HG02588 (cell line): ENCODE results near the gene CCDC186.
"Not testable (repeated sequence)": the region's sequence is repeated elsewhere in the genome, so short reads cannot be mapped to it uniquely, and the experiment has no call there.

Experiments used
- ATAC-seq: cut with Tn5 transposase; IDR thresholded peaks from one replicate; pipeline ENCODE4 v1.9.1; 2021; ENCODE audit warnings: mild to moderate bottlenecking, moderate library complexity; ENCODE audit not compliant: unreplicated experiment

The CCDC186 gene

DNA sequence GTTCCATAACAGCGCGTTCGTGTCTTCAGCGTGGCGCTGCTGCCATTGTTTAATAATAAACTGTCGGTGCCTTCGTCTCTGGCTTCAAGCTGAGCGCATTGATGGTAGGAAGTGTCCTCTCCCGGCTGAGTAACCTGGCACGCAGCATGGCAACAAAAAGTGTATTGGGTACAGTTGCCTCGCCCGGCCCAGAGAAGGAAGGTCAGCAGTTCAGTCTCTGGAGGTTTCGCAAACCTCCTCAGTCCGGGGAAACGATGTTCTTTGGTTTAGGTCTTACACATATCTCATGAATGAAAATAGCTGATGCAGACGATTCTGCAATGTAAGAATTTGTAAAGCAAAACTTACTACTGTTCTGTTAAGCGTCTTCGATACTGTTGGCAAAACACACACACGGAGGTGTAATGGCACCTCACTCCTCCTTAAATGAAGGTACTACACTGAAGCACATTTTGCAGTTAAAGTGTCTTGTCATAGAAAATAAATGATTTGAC is 739 bp upstream of the CCDC186 start:
- peak; percentile 10 for ATAC-seq

DNA sequence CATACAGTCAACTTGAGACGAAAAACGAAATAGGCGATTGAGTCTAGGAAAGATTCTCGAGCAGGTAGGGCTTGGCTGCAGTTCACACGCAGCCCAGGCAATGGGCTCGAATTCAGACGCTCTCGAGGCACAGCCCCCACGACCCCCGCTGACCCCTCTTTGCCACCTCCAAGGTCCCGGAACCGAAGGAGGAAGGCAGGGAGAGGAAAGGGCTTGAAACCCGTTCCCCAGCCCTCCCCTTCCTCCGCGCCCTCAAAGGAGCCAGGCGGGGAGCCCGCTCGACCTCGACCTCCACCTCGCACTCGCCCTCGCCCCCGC is 441 bp downstream of the CCDC186 start:
- no peak for ATAC-seq

DNA sequence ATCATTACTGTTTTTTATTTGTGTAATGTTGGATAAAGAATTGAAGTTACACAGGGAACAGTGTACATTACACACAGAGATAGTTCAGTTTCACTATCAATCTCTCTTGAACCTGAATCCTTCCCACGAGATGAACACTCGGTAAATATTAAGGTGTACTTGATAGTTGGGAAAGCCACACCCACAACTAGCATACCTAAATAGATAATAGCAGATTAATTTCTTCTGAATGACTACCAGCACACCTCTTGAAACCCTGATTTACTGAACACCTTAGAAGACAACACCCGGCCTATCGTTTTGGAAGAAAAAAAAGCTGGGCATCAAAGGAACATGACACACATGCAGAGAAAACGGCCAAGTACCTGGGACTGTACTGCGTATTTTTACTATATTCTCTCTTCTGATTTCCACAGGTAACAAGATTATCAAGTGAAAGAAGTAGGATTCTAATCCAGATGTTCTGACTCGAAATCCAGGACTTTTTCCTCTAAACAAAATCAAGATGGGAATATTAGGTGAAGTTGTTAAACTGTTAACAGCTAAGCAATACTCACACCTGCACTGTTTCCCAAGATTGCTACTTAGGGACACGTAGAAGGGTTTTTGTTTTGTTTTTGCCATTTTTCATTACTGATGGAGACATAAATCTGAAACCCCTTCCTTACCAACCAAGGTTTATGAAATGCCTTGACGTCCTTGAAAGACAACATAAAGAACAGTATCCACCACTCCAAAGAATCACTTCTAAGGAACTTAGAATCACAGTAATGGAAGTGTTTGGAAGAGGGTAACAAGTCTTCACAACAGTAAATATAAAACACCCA is 1.0 kb downstream of the CCDC186 start:
- no peak for ATAC-seq

DNA sequence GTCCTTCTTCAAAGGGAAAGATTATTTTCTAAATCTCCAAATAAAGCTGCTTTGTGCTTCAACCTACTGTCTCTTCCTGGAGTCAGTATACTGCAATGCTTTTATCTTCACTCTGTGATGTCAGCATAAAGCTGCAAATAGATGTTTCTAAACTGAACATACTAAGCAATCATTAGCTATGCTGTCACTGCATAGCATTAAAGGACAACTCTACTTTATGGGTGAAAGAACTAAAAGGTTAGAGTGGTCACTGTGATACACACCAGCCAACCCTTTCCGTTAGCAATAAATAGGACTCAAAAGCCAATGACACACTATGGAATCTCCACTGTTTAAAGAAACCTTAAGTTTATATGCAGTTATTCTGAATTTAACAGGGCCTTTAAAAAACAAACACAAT is 1.8 kb downstream of the CCDC186 start:
- no peak for ATAC-seq

DNA sequence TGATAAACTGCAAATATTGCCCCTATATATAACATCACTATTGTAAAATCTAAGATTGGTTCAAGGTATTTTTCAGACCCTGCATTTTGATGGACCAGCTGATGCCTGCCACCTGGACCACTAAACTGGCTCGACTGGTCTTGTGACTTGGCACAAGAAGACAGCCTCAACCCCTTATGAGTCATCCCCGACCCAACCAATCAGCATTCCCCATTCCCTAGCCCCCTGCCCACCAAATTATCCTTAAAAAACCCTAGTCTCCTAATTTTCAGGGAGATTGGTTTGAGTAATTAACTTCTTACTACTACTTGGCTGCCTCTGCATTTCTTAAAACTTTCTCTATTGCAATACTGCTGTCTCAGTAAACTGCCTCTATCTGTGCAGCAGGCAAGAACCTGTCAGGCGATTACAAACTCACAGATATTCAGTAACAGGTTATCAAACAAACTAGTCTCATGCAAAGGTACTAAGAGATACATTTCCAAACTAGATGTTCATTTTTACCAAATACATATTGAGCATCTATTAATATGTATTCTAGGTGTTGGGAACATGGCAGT is 5.5 kb downstream of the CCDC186 start:
- no peak for ATAC-seq

DNA sequence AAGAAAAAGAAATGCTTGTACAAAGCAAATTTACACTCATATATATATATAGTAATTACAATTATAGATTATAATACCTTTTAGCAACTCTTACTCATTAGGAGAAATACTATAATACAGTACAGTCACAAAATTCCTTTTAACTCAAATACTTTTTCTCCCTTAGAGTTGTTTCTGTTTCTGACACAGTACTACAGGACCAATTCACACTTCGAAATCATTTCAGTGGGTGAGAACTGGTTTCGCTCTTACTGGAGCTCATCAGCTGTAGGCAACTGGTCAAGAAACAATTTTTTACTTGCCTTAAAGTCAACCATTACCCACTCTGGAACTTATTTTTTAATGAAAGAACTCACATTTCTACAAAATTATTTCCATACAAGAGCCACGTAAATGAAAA is 6.0 kb downstream of the CCDC186 start:
- ATAC-seq: no peak

DNA sequence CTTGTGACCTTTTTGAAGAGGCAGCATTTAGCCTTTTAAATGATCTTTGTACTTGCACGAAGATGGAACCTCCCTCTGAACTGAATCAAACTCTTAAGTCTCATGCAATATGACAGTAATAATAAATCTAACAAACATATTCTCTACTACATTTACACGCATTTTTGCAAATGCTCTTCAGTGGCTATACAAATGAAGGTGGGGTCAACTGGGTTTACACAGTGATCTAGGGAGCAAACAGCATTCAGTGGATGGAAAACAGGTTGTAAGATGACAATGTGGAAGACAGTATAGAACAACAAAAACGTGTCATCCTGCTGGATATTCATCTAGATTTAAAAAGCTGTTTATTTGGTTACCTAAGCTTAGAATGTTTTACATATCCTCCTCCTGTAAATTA is 7.5 kb downstream of the CCDC186 start:
- no peak for ATAC-seq

DNA sequence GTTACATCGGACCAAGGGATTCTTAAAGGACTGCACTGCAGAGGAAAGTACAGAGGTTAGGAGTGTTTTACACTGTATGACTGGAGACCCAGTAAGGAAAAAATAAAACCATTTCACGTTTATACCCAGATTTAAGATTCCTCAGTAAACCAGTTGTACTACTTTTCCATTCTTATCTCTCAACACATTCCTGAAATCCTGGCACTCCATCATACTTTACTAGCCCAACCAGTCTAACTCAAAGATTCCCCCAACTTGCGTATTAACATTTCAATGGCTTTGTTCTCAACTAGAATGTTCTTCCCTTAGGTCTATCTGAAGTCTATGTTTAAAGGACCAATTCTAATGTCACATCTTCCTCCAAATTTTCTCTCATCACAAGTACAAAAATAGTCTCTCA is 8.0 kb downstream of the CCDC186 start:
- ATAC-seq: no peak

DNA sequence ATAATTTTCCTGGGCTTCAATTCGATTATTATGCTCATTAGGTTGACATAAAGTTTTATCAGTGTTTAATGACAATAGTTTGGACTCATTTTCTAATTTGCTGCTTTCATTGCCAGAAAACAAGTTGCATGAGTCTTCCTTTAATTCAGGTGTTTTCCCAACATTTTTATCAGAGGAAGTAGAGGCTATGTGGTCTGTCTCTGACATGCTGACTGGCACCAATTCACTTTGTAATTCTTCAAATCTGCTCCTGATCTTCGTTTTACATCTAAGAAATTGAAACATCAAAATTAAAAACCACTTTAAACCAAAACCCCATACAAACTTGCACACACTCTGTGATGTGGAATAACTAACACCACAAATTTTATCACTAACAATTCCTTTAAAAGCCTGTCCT is 10.9 kb downstream of the CCDC186 start:
- ATAC-seq: no peak

DNA sequence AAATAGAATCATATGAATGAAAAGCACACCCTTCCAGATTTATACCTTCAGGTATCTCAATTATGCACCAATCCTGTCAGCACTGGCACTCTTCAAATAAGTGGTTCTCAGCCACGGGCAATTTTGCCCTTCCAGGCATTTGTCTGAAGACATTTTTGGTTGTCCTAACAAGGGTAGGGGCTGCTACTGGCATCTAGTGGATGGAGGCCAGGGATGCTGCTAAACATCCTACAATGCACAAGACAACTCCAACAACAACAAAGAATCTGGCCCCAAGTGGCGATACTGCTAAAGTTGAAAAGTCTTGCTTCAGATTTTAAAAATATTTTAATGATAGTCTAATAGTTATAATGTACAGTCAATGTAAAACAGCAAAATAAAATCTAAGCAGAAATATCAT is 16.1 kb downstream of the CCDC186 start:
- no peak for ATAC-seq

DNA sequence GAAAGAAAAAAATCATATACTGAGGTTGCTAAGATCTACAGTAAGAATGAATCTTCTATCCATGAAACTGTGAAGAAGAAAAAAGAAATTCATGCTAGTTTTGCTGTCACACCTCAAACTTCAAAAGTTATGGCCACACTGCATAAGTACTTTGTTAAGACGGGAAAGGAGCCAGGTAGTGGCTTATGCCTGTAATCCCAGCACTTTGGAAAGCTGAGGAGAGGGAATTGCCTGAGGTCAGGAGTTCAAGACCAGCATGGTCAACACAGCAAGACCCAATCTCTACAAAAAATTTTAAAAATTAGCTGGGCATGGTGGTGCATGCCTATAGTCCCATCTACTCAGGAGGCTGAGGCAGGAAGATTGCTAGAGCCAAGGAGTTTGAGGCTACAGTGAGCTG is 22.1 kb downstream of the CCDC186 start:
- no peak for ATAC-seq

DNA sequence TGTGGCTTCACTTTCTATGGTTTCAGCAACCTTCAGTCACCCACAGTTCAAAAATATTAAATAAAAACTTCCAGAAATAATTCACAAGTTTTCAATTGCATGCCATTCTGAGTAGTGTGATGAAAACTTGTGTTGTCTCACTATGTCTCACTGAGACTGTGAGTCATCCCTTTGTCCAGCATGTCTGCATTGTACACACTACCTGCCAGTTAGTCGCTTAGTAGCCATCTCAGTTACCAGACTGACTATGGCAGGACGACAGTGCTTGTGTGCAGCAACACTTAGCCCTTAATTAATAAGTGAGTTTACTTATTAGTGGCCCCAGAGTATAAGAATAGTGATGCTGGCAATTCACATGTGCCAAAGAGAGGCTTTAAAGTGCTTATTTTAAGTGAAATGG is 22.5 kb downstream of the CCDC186 start:
- ATAC-seq: no peak

DNA sequence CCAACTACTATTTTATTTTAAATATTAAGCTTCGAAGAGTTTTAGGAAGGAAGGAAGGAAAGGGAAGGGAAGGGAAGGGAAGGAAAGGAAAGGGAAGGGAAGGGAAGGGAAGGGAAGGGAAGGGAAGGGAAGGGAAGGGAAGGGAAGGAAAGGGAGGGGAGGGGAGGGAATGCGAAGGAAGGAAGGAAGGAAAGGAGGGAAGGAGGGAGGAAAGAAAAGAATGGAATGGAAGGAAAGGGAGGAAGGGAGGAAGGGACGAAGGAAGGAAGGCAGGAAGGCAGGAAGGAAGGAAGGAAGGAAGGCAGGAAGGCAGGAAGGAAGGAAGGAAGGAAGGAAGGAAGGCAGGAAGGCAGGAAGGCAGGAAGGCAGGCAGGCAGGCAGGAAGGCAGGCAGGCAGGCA is 24.5 kb downstream of the CCDC186 start:
- ATAC-seq: not testable (repeated sequence)

DNA sequence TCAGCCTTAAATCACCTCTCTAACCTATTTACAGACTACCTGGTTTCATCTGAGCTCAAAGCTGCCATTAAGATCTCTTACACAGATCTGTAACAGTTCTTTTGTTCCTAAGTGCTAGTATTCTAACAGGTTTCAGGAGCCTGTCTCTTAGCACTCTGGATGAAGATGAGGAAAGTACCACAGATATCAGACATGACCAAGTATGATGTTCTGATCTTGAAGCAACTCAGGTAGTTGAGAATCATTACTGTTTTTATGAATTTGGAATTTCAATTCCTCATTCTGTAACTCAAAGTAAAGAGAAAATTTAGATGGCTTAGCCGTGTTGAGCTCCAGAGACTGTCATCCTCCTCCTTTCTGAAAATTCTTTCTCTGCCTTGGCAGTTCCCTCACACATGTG is 30.8 kb downstream of the CCDC186 start:
- ATAC-seq: no peak

DNA sequence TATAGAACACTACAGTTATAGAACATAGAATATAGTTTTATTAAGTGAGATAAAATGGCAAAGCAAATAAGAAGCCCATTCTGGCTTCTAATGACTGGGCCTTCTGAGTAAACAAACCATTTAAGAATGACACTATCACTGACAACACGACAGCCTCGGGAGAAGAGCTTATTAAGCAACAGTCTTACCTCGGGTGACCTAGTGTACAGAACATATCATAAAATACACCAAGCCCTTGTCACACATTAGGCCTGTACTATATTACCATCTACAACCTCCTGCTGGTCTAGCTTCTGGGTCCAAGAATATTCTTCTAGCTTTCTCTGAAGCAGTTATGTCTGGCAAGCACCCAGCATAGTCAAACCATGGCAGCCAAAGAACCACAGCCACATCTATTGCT is 32.0 kb downstream of the CCDC186 start:
- ATAC-seq: no peak

DNA sequence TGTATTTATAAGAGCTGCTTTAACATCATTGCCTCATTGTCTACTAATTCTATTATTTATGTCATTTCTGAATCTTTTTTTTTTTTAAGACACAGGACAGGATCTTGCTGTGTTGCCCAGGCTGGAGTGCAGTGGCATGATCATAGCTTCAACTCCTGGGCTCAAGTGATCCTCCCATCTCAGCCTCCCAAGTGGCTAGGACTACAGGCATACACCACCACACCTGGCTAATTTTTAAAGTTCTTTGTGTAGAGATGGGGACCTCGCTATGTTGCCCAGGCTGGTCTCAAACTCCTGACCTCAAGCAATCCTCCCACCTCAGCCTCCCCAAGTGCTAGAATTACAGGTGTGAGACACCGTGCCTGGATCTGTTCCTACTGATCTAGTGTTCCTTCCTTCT is 33.2 kb downstream of the CCDC186 start:
- not testable (repeated sequence) for ATAC-seq

DNA sequence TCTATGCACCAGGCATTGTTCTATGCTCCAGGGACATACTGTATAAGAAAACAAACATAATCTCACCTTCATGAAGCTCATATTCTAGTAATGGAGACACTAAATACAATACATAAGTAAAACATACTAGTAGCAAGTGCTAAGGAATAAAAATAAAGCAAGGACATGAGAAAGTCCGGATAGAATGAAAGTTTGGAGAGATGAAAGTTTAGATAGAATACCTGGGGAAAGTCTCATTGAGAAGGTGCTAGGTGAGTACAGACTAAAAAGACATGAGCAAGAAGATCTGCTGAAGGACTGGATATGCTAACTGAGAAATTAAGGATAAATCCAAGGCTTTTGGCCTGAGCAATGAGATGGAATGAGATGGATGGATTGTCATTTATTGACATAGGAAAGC is 34.0 kb downstream of the CCDC186 start:
- no peak for ATAC-seq

DNA sequence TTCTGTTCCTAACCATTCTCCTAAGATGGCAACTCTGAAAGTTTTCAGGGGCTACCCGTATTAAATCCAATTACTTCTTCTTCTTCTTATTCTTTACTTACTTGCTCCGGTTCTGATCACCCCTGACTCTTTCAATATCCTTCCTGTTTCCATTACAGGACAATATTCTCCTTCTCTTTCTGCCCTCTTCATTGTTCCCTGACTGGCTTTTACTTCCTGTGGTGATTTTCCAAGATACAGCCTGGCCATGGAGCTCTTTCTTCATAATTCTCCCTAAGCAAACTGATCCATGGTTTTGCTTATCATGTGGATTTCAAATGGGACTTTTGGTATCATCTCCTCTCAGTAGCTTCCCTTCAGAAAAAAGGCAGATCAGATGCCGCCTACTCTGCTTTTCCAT is 35.4 kb downstream of the CCDC186 start:
- no peak for ATAC-seq

DNA sequence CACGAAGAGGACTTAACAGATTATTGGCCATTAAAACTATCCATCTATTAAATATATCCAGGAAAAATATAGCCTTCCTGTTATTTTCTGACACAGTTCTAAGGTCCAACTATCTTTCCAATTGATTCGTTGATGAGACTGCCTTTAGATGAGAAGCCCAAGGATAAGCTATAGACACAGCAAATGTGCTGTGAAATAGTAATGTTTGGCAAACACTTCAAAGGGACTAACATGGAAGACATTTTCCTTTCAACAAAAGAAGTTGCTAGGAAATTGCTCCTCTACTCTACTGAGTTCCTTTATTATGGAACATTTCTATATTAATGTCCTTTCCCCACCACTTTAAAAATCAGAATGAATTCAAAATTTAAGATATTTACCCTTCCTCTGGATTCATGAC is 38.5 kb downstream of the CCDC186 start:
- no peak for ATAC-seq

DNA sequence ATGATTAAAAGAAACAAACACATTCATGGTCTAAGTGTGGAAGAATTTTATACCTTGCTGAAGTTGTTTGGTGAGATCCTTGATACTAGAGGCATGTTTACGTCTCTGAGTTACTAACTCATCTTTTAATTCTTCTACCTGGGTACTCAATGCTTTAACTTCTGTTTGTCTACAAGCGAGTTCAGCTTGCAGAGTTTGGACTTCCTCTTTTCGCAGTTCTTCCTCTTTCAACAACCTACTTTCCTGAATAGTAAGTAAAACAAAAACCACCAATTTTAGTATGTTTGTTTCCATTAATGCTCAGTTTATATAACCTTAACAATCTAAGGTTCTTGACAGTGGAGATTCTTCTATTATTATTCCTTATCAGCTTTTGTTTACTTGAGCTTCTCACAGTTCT is 42.9 kb downstream of the CCDC186 start:
- peak; percentile 69 for ATAC-seq

DNA sequence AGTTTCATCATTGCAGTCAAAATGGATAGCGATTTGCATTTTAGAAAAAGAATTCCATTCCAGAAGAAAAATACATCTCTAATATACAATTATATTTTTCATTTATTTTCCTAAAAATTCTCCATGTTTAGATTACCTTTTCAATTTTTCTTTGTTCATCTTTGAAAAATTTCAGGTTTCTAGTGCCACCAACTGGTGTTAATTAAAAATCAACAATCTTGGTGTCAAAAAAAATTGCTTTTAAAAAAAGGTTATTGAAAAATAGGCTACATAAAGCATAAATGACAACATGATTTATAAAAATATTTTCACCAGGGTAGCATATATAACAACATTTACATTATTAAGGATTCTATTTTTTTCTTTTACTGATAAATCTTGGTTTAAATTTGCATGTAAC is 53.0 kb downstream of the CCDC186 start:
- ATAC-seq: no peak

DNA sequence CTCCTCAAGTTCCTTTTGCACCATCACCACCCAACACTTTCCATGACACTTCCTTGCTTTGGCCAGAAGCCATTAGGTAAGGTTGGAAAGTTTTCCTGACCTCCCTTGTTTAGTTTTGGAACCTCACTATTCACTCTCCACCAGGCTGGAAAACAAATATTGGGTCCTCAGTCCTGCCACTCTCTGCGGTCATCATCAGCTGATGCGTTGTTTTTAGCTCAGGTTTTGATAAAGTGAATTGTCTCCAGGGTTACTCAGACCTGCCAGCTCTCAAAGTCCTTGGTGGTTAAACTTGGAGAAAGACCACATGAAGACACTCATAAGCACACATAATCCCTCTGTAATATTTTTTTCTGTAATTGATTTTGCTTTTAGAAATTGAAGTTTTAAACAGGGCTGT is 55.5 kb downstream of the CCDC186 start:
- ATAC-seq: no peak

DNA sequence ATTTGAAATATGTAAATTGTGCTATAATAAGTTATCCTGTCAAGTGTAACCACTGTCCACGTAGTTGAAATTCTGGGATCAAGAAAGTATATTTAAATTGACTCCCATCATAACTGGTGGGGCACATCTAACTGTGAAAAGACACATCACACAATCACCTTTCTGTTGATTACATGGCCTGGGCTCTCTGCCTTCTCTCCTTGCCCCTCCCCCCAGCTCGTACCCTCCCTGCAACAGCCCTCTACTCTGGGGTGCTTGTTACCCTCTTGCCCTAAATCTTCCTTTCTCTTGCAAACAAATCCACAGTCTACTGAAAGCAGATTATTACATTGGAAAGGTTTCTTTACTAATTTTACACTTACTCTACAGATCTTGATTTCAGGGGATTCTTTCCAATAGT is 56.3 kb downstream of the CCDC186 start:
- no peak for ATAC-seq
